Stimulated activated CD4-positive, alpha-beta T cell treated with anti-CD3 and anti-CD28 coated beads, Interleukin-4, amount 100 ng/mL, for 1 hour (primary cell): Measurements from ENCODE around the gene STK10.

Experiments
- DNase-seq: peaks from one replicate; pipeline ENCODE4 v3.0.0-alpha.2; 2020

Gene STK10

DNA sequence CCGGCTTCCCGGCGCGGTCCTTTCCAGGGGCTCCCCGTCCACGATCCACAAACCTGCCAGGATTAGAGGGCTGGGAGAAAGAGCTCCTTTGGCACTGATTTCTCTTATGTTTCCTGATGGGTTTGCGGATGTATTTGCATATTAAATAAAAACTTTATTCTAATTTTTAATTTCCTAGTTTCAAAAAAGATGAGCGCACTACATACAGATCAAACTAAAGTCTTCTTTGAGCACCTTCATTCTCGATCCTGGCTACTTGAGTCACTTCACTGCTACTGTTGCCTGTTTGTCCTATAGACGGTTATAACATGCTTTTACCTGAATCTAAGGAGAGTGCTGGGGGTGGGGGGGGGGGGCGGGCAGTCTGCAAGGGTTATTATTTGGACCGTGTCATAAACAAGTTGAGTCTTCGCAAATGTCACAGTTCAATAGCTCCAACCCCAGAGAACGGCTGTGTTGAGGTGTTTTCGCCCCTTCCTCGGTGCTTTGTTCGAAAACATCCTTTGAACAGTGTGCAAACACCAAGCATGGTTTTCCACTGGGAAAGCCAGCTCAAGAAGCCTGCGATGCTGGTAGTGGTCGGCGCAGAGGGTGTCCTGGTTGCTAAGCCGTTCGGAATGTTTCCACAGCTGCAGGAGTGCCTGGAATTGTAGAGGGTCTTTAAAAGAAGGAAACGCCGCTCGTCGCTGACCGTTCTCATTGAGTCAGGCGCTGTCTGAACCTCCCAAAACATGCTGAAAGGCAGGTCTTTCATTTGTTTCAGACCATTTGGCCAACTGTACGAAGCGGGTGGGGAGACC, 1.1 kb upstream of the STK10 start:
- DNase-seq = no peak

DNA sequence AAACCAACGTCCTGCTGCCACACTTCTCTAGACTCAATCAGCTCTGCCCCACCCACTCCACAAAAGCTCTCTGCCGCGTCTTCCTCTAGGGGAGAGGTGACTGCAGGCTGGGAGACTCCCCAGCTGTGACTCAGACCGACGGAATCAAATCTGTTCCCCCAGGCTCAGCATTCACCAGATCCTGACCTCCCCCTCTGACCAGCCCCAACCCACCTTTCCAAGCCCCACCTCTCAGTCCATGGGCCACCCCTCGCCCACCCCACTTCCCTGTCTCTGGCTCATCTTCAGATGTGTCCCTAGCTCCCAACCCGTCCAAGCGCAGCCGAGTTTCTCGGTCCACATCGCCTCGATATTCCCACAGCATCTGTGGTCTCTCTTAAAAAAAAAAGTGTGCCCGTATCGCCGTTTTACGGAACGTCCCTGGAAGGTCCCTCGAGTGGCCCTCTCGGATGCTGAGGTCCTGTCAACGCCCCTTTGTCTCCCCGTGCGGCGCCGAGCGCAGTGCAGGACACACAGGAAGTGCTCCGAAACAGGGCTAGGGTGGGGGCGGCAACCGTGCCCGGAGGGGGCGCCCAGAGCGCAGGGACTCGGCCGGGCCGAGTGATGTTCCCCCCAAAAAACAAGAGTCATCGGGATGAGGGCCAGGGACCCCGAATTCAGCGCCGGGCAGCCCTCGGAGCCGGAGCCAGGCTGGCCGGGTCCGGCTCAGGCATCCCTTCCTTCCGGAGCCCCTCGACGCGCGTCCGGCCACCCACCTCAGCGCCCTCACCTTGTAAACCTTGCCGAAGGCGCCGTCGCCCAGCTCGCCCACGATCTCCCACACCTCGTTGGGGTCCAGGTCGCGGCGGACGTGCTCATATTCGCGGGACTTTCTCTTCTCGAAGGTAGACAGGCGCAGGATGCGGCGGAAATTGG, 649 bp downstream of the STK10 start:
- DNase-seq = peak; percentile 69

DNA sequence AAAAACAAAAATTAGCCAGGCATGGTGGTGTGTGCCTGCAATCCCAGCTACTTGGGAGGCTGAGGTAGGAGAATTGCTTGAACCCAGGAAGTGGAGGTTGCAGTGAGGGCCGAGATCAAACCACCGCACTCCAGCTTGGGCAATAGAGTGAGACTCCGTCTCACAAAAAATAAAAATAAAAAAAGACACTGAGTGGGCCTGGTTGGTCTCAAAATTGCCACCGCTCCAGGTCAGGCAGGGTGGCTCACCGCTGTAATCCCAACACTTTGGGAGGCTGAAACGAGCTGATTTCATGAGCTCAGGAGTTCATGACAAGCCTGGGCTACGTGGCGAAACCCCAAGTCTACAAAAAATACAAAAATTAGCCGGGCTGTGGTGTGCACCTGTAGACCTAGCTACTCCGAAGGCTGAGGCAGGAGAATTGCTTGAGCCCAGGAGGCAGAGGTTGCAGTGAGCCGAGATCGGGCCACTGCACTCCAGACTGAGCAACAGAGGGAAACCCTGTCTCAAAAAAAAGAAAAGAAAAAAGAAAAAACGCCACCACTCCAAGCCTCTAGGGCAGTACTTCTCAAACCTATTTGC, 1.8 kb downstream of the STK10 start:
- no peak for DNase-seq

DNA sequence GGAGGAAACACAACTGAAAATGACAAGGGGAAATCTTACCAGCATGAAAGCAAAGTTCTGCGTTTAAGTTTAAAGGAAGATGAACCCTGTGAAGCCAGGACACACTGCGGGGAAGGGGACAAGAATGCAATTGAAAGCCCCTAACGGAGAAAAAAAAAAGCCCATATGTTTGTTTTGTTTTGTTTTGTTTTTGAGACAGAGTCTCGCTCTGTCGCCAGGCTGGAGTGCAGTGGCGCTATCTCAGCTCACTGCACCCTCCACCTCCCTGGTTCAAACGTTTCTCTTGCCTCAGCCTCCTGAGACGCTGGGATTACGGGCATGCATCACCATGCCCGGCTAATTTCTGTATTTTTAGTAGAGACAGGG, 2.9 kb downstream of the STK10 start:
- no peak for DNase-seq

DNA sequence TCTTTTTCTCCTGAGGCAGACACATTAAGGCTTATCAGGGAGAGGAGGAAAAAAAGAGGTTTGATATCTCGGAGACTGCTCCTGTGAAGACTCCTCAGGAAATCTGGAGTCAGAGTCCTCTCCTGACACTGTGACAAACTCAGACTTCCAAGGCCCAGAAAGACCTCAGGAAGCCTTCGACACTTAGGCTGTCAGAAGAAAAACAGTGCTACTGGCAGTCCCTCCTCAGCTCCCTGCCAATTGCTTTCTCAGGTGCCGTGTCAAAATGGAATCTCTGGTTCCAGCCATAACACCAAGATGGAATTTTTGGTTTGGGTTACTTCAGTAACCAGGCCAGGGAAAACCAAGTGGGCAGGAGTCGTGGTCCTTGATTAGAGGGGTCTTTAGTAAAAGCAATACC, 4.1 kb downstream of the STK10 start:
- DNase-seq = no peak

DNA sequence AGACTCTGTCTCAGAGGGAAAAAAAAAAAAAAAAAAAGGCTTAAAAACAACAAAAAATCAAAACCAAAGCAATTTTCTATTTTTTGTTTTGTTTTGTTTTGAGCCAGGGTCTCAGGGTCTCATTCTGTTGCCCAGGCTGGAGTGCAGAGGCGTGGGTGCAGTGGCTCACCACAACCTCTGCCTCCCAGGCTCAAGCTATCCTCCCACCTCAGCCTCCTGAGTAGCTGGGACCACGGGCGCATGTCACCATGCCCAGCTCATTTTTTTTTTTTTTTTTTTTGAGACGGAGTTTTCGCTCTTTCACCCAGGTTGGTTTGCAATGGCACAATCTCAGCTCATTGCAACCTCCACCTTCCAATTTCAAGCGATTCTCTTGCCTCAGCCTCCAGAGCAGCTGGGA, 5.7 kb downstream of the STK10 start:
- no peak for DNase-seq

DNA sequence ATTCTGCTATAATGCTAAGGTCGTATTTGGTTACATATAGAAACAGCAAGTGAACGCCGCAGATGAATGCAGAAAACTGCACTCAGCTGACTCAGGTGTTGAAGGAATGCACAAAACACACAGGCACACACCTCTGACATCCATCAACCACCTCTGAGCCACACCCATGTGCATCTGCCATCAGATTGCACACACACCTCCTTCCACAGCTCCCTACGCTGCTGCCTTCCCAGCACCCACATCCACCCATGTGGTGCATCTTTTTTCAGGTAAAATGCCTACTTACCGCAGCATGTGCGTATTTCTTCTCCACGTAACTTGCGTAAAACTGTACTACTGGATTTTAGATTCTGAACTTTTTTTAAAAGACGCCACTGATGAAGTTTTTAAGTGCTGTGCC, 7.1 kb downstream of the STK10 start:
- DNase-seq = no peak

DNA sequence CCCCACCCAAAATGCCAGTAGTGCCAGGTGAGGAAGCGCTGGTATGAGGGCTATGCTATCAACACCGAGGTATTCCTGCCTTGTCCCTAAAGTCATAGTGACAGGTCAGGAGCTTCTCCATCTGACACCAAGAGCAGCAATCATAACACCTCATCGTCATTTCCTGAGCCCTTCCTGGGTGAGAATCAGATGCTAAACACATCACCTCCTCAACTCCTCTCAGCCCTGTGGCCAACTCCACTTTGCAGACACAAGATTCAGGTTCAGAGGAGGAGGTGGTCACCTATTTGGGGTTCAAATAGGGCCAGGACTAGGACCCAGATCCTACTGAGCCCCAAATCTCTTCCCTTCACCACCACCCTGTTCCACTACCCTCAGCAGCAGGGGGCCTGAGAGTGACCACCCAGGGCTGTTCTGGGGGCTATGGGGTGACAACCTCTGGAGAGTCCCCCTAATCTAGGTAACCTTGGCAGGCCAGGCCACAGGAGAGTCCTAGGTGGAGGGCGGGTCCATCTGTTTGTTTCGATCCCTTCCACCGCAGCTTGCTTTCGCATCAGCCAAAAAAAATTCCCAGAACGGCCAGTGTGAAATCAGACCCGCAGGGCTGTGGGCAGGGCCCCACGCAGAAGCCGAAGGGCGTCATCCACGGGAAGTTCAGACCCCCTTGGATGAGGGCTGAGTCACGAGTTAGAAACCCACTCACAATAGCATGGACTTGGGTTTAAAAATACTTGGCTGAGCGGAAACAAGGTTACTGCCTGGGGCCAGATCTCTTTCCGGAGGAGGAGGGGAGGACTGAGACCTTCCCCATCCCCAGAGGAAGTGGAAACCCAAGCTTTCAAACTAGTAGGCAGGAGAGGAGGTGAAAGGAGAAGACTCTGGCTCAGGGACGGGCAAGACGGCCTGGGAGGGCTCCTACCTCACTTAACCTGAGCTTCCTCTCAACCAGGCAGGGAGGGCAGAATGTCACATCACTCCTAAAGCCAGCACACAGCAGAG, 8.7 kb downstream of the STK10 start:
- peak; percentile 28 for DNase-seq

DNA sequence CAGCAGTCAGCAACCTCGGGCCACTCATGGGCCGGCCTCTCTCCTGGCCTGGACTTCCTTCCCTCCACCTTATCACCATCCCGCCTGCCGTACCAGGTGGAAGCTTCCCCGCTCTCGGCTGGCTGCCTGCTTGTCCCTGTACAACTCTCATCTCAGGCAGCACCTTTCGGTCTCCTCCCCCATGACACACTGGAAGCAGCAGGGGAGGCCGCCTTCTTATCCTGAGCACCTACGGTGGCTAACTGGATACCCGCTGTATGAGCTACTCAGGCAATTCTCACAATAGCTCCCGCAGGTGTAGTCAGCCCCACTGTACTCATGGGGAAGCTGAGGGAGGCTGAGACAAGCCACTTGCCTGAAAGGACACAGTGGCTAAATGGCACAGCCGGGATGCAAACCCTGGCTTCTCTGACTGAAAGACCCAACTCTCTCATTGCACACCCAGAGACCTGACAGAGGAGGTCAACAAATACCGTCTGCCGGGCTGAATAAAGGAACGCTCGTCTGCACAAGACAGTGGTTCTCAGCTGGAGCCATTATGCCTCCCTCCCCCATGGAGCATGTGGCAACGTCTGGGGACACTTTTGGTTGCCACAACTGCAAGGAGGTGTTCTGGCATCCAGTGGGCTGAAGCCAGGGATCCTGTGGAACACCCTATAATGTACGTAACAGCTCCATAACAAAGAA, 9.6 kb downstream of the STK10 start:
- DNase-seq = no peak

DNA sequence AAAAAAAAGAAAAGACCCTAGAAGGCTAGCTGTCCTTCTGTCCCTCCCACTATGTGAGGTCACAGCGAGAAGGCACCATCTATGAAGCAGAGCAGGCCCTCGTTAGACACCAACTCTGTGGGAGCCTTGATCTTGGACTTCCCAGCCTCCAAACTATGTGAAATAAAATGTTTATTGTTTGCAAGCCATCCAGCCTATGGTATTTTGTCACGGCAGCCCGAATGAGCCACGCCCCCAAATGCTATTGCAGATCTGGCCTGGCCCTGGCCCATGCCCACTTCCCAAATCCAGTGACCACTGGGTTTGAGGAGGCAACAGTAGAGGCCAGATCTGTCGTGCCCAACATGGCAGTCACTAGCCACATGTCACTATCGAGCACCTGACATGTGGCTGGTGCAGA, 10.8 kb downstream of the STK10 start:
- no peak for DNase-seq

DNA sequence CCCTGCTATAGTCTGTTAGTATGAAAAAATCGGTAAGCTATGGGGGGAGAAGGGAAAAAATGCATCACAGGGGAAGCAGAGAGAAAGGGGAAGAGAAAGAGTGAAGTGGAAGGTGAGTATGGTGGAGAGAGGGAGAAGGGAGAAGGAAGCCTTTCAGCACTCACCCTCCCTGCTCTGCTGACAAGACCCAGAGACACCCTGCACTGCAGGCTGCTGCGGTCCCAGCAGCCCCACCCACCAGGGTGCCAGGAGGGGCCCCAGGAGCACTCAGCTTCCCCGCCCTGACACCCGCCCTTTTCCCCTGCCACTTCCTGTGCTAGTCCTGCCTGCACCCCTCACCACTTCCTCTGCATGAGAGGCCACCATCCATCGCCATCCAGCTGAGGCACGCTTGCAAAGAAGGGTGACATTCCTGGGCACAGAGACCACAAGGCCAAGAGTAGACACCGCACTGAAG, 12.7 kb downstream of the STK10 start:
- peak; percentile 84 for DNase-seq

DNA sequence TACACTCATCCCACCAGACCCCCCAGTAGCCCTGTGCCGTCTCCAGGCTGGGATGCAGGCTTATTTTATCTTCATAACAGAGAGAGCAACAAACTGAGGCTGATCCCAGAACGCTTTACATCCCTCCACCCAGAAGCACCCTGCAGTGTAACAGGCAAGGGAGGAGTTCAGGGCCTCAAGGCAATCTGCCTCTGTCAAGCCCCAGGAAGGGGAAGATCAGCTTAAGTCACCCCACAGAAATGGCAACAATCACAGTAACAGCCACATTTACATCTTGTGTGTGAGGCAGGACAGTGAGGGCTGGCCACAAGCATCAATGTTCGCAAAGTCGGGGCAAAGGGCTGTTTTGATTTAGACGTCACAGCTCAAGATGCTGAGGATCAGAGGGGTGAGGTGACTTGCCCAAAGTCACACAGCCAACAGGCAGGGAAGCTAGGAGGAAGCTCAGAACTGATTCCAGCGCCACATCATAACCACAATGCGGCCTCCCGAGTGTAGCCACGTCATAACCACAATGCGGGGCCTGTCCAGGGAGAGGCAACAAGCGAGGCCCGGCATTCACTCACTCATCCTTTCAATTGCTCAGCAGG, 14.4 kb downstream of the STK10 start:
- DNase-seq = peak; percentile 57

DNA sequence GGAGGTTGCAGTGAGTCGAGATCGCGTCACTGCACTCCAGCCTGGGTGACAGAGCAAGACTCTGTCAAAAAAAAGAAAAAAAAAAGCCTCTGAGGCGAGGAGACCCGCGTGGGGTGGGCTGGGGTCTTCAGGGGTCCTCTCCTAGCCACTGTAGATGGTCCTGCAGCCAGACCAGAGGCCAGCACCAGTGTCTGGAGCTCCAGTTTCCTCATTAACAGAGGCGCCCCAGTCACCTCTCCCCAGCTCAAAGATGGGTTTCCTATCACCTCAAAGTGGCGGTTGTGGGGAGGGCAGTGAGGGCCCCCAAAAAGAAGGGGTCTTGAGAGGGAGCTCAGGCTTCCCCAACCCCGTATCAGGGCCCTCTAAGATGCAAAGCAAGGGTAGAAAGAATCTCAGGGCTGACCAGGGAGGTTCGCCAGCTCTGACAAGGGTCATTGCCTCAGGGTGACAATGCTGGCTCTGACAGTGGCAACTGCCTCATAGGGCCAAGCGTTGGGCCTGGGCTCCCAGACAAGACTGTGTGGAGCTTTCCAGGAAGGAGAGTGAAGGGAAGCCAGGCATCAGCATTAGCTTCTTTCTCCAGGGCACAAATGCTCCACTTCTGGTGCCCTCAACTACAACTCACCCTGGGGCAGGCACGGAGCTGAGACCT, 15.0 kb downstream of the STK10 start:
- DNase-seq = no peak

DNA sequence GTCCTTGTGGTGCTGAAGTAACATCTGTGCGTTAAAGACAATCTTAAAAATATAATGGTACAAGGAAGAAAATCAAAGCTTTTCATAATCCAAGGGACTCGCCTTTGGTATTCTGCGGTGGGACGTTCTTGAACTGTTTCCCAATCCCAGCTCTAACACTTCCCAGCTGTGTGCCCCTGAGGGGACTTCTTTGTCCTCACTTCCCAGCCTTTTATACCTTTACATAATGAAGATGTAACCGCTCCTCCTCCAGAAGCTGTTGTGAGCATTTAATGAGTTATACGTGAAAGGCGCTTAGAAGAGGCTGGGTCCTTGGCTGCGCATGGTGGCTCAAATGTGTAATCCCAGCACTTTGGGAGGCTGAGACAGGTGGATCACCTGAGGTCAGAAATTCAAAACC, 16.9 kb downstream of the STK10 start:
- no peak for DNase-seq

DNA sequence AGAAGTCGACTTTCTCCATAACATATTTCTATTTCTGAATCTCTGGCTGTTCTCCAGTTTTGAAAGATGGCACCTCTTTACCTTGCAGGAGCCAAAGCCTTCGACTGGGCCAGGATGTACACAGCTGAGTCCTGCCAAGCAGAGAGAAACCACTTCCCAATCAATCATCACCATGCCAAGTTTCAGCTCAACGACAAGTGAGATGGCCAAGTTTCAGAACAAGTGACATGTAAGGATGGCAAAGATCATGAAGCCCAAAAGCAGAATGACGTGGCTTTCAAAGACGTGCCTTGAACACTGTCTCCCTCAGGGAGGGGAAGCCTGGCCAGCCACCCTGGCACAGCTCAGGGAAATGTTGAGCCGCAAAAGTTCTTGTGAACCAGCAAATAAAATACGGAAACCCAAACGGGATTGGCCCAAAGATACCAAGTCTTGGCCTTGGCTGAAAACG, 17.7 kb downstream of the STK10 start:
- DNase-seq = no peak

DNA sequence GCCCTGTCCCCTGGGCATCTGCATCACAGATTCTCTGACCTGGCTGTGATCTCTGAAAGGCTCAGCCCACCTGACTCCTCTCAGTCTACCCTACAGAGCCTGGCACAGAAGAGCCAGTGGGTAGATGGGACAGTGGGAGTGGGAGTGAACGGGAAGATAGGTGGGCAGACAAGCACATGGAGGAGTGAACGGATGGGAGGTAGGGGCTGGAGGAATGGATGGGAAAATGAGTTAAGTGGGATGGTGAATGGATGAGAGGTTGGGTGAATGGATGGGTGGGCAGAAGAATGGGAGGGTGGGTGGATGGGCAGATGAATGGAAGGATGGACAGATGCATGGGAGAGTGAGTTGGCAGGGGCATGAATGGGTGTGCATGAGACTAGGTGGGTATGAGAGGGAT, 18.8 kb downstream of the STK10 start:
- no peak for DNase-seq

DNA sequence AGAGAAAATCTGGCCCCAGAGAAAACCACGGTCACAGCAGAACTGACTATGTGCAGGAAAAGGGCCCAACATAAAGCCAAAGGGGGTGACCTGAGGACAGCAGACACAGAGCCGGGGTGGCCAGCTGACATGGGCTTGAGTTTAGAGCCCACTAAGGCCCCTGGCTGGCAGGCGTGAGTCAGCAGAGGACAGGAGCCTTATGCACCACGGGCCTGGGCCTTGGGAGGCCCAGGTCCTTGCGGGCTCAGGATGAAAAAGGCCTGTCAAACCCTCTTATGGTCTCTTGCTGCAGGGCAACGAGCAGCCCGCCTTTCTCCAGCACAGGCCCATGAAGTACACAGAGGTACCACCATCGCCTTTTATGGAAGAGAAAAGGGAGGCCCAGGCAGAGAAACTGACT, 19.7 kb downstream of the STK10 start:
- DNase-seq = no peak

DNA sequence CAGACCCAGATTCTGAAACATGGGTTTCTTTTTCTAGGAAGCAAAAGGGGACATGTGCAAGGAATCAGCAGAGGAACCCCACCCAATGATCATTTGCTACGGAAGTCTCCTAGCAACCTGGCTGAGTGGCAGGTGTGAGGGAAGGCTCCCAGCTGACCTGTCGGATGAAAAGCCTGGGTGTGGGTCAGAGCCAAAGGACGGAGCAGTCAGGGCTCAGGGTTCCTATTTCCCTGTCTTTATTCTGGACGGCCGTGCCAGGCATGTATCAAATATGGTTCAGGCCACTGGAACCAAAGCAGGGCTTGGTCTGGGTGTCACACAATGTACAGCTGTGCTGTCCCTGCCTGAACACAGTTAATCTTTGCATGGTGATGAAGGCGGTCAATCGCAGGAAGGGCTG, 20.1 kb downstream of the STK10 start:
- no peak for DNase-seq

DNA sequence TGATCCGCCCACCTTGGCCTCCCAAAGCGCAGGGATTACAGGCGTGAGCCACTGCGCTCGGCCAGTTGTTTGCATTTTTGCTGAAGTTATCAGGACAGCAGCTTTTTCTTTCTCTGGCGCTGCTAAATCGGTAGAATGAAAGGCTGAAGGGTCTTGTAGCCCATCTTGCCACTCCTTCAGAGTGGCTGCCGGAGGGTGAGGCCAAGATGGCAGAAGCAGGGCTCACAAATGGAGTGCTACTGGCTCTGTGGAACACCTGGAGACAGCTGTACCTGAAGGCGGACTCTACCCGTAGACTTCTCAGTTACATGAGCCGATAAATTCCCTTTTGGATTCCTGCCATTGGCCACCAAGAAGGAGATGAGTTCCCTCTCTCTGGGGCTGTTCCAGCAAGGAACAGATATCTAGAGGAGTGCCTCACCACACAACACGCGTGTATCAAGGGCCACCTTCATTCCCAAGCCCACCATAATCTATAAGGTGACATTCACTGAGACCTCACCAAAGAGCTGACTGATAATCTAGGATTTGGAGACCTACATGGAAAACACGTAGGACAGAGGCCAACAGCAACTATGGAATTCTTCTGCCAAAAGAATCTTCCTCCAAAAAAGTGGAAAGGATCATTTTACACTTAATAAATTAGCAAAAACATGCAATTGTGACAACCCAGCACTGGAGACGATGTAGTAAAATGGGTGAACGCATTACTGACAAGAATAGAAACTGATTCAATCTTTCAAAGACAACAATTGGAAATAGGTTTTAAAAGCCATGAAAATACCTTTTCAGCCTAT, 21.8 kb downstream of the STK10 start:
- no peak for DNase-seq

DNA sequence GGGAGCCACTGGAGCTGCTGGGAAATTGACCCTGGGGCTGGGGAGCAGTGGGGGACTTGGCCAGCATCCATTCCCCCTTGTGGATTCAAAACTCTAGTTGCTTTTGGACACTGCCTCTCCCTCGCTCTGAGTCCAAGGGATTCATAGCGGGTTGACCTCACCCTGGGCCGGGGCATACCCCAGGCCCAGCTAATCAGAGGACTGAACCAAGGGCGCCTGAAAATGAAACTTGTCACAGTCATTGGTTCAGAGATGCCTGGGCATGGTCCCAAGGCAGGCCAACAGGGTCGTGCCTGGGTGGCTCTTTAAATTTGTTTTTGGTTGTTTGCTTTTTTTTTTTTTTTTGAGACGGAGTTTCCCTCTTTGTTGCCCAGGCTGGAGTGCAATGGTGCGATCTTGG, 22.6 kb downstream of the STK10 start:
- no peak for DNase-seq
